OCI-LY7 (cell line): ENCODE measurements around the gene ABCD2. TPM values are rescaled to one million over a fixed set of nuclear protein-coding genes. Genes with fewer than 3 reads are reported as not detected.

Source experiments
- BruUV-seq: library from RNA; stranded (reverse); fragments of 400-500 nt; replicated peaks from 2 replicates; lab custom pipeline; 2021; lab: Mats Ljungman, UMichigan
- CTCF ChIA-PET: fragments of 300-600 bp; sonication (Branson Sonifier 250); formaldehyde crosslinking; loops from one replicate; lab custom pipeline; 2022; ENCODE audit warnings: antibody characterized with exemption; ENCODE audit not compliant: unreplicated experiment; lab: Charles Lee
- POLR2A ChIA-PET: fragments of 300-600 bp; sonication (Branson Sonifier 250); formaldehyde crosslinking; loops from one replicate; lab custom pipeline; 2022; ENCODE audit warnings: antibody characterized with exemption; lab: Charles Lee
- DNase-seq: peaks from one replicate; pipeline ENCODE4 v3.0.0-alpha.2; 2015; ENCODE audit warnings: low spot score
- H2AFZ ChIP-seq: fragments of 200-600 bp; sonication (generic), shearing (Covaris generic); 2 replicates; pipeline ENCODE4 v1.6.1; 2014; ENCODE audit warnings: mild to moderate bottlenecking, antibody characterized with exemption, low read length, moderate library complexity
- H3K27ac ChIP-seq: fragments of 200-600 bp; sonication (generic); 2 replicates; pipeline ENCODE4 v1.5.1; 2014; ENCODE audit warnings: mixed run types, low read depth, mild to moderate bottlenecking, moderate library complexity, low read length, inconsistent platforms; ENCODE audit not compliant: poor library complexity, severe bottlenecking
- H3K36me3 ChIP-seq: fragments of 200-600 bp; sonication (generic); 2 replicates; pipeline ENCODE4 v1.6.1; 2014; ENCODE audit warnings: mild to moderate bottlenecking, antibody characterized with exemption, low read length, moderate library complexity, mixed read lengths; ENCODE audit not compliant: insufficient read depth
- H3K4me1 ChIP-seq: fragments of 200-600 bp; sonication (generic); 2 replicates; pipeline ENCODE4 v1.5.1; 2014; ENCODE audit warnings: mild to moderate bottlenecking, low read length; ENCODE audit not compliant: insufficient read depth, poor library complexity, severe bottlenecking
- H3K4me2 ChIP-seq: fragments of 200-600 bp; sonication (generic); 2 replicates; pipeline ENCODE4 v1.6.1; 2014; ENCODE audit warnings: mild to moderate bottlenecking, low read length
- H3K4me3 ChIP-seq: fragments of 200-600 bp; sonication (generic); 2 replicates; pipeline ENCODE4 v1.5.1; 2014; ENCODE audit warnings: mild to moderate bottlenecking, low read depth, low read length; ENCODE audit not compliant: poor library complexity, severe bottlenecking
- H3K79me2 ChIP-seq: fragments of 200-600 bp; sonication (generic); 2 replicates; pipeline ENCODE4 v1.6.1; 2016; ENCODE audit warnings: low read depth, mild to moderate bottlenecking, low read length, moderate library complexity, mixed read lengths; ENCODE audit not compliant: insufficient read depth
- H3K9me2 ChIP-seq: fragments of 200-600 bp; sonication (generic); 2 replicates; pipeline ENCODE4 v1.6.1; 2016; ENCODE audit warnings: mild to moderate bottlenecking, low read length, mixed read lengths; ENCODE audit not compliant: insufficient read depth
- H3K9me3 ChIP-seq: fragments of 200-600 bp; sonication (generic); 2 replicates; pipeline ENCODE4 v1.6.1; 2014; ENCODE audit warnings: mild to moderate bottlenecking, mixed run types, low read length, mixed read lengths
- H4K20me1 ChIP-seq: fragments of 200-600 bp; sonication (generic); 2 replicates; pipeline ENCODE4 v1.6.1; 2014; ENCODE audit warnings: mild to moderate bottlenecking, antibody characterized with exemption, low read length, moderate library complexity, mixed read lengths; ENCODE audit not compliant: insufficient read depth
- EZH2phosphoT487 ChIP-seq: fragments of 200-600 bp; sonication (generic); IDR thresholded peaks from 2 replicates; pipeline ENCODE4 v1.6.1; 2018; ENCODE audit warnings: low read depth, borderline replicate concordance, mild to moderate bottlenecking, mixed run types, antibody characterized with exemption, low read length, moderate library complexity, mixed read lengths
- intact Hi-C: fragments of 100-400 bp; cut with micrococcal nuclease; formaldehyde crosslinking; loops from one replicate; pipeline ENCODE4 v1.10.0; 2022; ENCODE audit not compliant: unreplicated experiment
- total RNA-seq, 2 experiments: library from RNA; depleted of rRNA in 1 of 2; stranded (reverse); fragments of >200 nt in 1 of 2; shearing (Covaris generic) in 1 of 2; gene quantifications; 2 replicates each; pipeline ENCODE4 v1.2.3, GENCODE V29; 2014 to 2022
- TF ChIP-seq, protein P1 (sequence below): fragments of 200-600 bp; sonication (generic); conservative IDR thresholded peaks from 2 replicates; pipeline ENCODE4 v1.5.1; 2014; ENCODE audit warnings: mild to moderate bottlenecking, antibody characterized with exemption, low read length, moderate library complexity, mixed read lengths

The ABCD2 gene
- total RNA-seq, 2 experiments from 2014 or later, result 1.5 to 2.4 TPM

DNA sequence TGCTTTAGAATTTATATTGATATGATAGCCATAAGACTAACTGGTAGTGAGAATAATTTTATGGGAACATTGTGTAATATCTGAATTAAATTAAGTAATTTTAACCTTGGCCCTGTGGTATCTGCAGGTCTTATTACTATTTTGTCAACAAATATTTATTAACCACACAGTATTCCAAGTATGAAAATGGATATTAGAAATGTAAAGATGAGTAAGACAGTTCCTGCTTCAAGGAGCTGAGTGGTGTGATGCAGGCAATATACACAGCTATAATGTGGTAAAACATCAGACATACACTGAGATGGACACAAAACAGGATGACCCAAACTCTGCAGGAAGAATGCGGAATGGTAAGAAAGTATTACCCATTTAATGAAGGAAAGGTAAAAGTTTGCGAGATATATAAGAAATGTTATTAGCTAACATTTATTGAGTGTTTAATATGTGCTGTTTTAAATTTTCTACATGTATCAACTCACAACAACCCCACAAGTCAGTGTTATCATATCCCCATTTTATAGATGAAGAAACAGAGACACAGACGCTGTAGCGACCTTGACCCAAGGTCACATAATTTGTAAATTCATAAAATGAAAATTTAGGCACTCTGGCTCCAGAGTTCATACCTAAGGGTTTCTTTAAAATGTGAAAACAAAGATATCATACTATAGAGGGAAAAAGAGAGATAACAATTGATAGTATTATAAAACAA lies 12.7 kb downstream of the ABCD2 start:
- BruUV-seq, result no TSS peak
- no peaks in the 10 kb centered on the region for H4K20me1 ChIP-seq
- no peaks in the 10 kb centered on the region for H3K9me2 ChIP-seq
- no peak overlapping the region for H3K27ac ChIP-seq
- H2AFZ ChIP-seq, result no peak overlapping the region
- no peak for TF ChIP-seq EZH2phosphoT487
- TF ChIP-seq, protein P1, sequence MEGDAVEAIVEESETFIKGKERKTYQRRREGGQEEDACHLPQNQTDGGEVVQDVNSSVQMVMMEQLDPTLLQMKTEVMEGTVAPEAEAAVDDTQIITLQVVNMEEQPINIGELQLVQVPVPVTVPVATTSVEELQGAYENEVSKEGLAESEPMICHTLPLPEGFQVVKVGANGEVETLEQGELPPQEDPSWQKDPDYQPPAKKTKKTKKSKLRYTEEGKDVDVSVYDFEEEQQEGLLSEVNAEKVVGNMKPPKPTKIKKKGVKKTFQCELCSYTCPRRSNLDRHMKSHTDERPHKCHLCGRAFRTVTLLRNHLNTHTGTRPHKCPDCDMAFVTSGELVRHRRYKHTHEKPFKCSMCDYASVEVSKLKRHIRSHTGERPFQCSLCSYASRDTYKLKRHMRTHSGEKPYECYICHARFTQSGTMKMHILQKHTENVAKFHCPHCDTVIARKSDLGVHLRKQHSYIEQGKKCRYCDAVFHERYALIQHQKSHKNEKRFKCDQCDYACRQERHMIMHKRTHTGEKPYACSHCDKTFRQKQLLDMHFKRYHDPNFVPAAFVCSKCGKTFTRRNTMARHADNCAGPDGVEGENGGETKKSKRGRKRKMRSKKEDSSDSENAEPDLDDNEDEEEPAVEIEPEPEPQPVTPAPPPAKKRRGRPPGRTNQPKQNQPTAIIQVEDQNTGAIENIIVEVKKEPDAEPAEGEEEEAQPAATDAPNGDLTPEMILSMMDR, result no peak
- H3K9me3 ChIP-seq, result no peaks in the 10 kb centered on the region
- H3K4me1 ChIP-seq, result no peaks in the 10 kb centered on the region
- DNase-seq, result no peak
- no peaks in the 10 kb centered on the region for H3K36me3 ChIP-seq
- H3K79me2 ChIP-seq, result no peaks in the 10 kb centered on the region
- no peak overlapping the region for H3K4me3 ChIP-seq
- CTCF ChIA-PET, result no interaction called here
- intact Hi-C loops, result no loop called here
- POLR2A ChIA-PET, result interaction anchor here (0.7 to 1.8 kb wide), 2 partner anchors 13 to 63 kb away, joined by 3 to 6 read pairs; partner anchors contain the start of gene ABCD2
- H3K4me2 ChIP-seq, result no peak overlapping the region

DNA sequence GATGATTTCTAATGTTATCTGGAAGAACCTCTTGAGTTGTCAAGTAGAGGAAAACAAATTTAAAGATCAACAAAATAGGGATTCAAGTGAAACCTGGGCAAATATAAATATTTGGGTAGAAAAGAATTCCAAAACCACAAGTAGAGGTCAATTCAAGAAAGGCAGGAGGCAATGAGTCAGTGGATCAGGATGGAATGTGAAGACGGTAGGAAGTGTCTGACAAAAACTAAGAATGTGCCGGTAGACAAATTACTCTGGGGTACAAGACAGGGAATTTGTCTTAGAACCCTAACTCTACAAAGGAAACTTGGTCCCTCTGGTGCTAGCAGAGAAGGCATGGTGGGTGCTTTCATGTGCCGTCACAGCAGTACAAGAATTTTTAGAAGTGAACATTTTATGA lies 13.6 kb downstream of the ABCD2 start:
- ChIA-PET CTCF (no interaction called here), POLR2A (interaction anchor here (0.6 to 2.3 kb wide), 8 partner anchors 9 to 622 kb away, joined by 3 to 10 read pairs (median 4); partner anchors contain the start of gene ABCD2)
- no peak overlapping the region for H3K4me2 ChIP-seq
- H3K9me2 ChIP-seq, result no peaks in the 10 kb centered on the region
- H3K9me3 ChIP-seq, result no peaks in the 10 kb centered on the region
- no TSS peak for BruUV-seq
- TF ChIP-seq, protein P1, result no peak
- no peak for TF ChIP-seq EZH2phosphoT487
- H3K4me3 ChIP-seq, result no peak overlapping the region
- no peaks in the 10 kb centered on the region for H3K79me2 ChIP-seq
- no peaks in the 10 kb centered on the region for H3K36me3 ChIP-seq
- H2AFZ ChIP-seq, result no peak overlapping the region
- intact Hi-C loops, result no loop called here
- no peaks in the 10 kb centered on the region for H3K4me1 ChIP-seq
- H4K20me1 ChIP-seq, result no peaks in the 10 kb centered on the region
- H3K27ac ChIP-seq, result no peak overlapping the region
- no peak for DNase-seq

DNA sequence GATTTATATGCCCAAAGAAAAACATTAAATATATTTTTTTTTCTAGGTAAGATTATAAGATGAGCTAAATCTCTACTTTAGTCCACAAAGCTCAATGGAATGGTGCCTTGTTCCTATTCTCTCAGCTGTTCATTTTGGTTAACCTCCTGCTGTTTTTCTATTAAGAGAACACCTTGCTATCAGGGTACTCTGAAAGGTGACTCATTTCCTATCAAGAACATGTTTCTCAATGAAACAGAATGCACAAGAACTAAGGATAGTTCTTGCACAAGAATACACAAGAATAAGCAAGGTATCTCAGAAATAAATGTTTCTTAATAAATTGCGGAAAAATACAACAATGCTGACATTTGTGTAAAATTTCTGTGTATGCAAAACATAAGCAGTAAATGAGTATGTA lies 14.1 kb downstream of the ABCD2 start:
- Histone ChIP-seq H4K20me1 (no peaks in the 10 kb centered on the region), H3K9me2 (no peaks in the 10 kb centered on the region), H3K79me2 (no peaks in the 10 kb centered on the region), H3K4me3 (no peak overlapping the region), H3K4me2 (no peak overlapping the region), H3K27ac (no peak overlapping the region), H2AFZ (no peak overlapping the region), H3K4me1 (no peaks in the 10 kb centered on the region), H3K9me3 (no peaks in the 10 kb centered on the region), H3K36me3 (no peaks in the 10 kb centered on the region)
- ChIA-PET POLR2A (interaction anchor here (0.6 to 2.3 kb wide), 8 partner anchors 8 to 622 kb away, joined by 3 to 10 read pairs (median 4); partner anchors contain the start of gene ABCD2), CTCF (no interaction called here)
- intact Hi-C loops, result no loop called here
- TF ChIP-seq EZH2phosphoT487, result no peak
- TF ChIP-seq, protein P1, result no peak
- BruUV-seq, result no TSS peak
- no peak for DNase-seq
